GM19238 (cell line): ENCODE data around the gene RPAP2.
"Not testable (repeated sequence)": the region's sequence is repeated elsewhere in the genome, so short reads cannot be mapped to it uniquely, and the experiment has no call there.

Experiments used
- DNase-seq: peaks from one replicate; pipeline ENCODE4 v3.0.0; 2011; ENCODE audit warnings: low spot score; ENCODE audit not compliant: insufficient read length

Gene RPAP2

DNA sequence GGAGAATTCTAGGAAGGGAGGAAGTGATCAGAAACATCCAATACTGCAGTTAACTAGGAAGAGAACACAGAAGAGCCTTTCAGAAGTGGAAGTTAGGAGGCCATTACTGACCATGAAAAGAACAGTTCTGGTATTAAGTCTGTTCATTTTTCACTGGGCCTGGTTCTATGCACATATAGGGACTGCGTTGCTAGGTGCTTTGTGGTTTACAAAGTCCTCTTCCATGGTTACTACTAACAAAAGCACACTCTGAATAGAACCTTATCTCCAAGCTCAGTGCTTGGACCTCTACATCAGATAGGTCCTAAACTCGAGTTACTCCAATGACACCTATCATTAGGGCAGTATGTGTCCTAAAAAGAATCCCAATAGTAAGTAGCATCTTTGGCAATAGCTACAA, 75.4 kb downstream of the RPAP2 start:
- DNase-seq, result no peak

- no peak for DNase-seq
Measured at GRCh38 chr1:92376345-92376744, 77.5 kb downstream of the RPAP2 start.

- not testable (repeated sequence) for DNase-seq
Measured at GRCh38 chr1:92377991-92378390, 79.1 kb downstream of the RPAP2 start.

DNA sequence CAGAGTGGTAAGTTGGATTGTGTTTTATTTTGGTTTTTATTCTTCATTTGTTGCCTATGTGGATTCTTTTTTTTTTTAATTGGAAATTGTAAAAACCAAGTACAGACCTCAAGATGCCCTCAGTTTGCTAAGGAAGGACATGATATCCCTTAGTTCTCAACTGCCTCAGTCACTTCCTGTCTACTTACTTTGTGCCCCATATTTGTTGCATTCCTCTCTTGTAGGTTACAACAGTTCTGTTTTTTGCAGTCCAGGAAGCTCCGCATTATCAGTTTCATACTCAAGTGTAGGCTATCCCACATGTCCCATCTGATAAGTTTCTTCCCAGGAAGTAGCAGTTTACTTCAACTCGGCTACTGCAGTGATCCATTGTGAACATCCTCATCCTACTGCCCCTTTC, 82.0 kb downstream of the RPAP2 start:
- no peak for DNase-seq

GRCh38 chr1:92393966-92394365, 95.1 kb downstream of the RPAP2 start:
- DNase-seq, result not testable (repeated sequence)

GRCh38 chr1:92398519-92398918, 99.7 kb downstream of the RPAP2 start:
- no peak for DNase-seq

DNA sequence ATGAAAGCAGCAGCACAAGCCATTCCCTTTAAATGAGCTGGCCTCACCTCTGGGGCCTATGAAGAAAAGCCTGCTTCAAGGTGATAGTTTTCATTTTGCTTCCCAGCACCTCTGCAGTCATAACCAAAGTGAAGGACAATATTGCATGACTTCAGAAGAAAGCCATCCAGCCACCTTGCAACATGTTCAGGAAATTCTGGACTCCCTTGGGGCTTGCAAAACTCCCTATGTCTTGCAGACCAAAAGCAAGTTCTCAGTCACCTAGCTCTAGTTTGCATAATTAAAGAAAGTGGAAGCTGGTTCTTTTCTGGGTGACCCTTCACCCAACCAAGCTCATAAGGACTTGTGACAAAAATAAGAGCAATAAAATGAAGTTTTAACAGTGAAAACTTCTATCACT, 100.2 kb downstream of the RPAP2 start:
- DNase-seq, result peak; percentile 26

DNA sequence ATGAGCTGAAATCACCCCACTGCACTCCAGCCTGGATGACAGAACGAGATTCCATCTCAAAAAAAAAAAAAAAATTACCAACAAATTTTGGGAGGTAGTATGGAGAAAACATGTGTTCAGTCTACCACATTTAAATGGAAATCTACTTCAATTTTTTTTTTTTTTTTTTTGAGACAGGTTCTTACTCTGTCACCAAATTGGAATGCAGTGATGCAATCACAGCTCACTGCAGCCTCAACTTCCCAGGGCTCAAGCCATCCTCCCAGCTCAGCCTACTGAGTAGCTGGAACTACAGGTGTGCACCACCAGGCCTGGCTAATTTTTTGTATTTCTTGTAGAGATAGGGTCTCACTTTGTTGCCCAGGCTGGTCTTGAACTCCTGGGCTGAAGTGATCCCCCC, 105.8 kb downstream of the RPAP2 start:
- no peak for DNase-seq

- no peak for DNase-seq
Measured at GRCh38 chr1:92408825-92409224, 110.0 kb downstream of the RPAP2 start.

DNA sequence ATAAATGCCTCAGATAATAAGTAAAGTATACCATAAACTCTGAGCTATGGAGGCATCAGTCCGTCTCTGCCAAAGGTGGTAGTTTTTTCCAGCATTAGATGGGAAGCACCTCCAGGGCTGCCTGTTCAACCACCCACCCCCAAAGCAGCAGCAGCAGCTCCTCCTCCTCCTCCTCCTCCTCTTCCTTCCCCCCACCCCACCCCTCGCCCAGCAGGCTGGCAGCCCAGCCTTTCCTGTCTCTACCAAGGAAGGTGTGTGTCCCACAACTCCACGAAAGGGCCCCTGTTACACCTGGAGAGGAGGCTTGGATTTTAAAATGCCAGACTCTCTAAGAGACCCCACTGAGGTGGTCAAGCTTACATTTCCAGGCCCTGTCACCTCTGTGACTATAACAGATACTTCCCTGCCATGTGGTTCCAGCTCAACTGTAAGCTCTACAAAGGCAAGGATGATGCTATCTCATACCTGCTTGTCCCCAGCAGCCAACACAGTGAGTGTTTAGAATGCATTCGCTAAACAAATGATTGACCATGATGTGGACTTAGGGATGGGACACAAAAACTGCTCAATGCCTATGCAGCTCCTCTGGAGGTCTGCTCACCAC, 111.2 kb downstream of the RPAP2 start:
- DNase-seq, result no peak

GRCh38 chr1:92410706-92411105, 111.8 kb downstream of the RPAP2 start:
- DNase-seq, result no peak

DNA sequence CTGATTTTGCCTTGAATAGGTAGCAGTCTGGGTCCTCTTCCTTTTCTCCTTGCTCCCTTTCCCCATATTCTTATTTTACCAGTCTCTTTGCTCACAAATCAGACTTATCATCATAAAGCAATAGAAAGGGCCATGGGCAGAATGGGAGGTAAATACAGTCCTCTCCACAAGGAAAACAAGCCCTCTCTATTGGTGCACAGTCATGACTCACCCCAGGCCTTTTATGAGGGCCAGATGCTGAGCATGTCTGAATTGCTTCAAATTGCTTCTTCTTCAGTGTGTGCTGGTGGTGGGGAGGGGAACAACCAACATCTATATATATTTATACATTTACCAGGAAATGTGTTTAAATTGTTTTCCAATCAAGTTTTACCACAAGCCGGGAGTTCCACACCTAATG, 112.7 kb downstream of the RPAP2 start:
- DNase-seq, result no peak

DNA sequence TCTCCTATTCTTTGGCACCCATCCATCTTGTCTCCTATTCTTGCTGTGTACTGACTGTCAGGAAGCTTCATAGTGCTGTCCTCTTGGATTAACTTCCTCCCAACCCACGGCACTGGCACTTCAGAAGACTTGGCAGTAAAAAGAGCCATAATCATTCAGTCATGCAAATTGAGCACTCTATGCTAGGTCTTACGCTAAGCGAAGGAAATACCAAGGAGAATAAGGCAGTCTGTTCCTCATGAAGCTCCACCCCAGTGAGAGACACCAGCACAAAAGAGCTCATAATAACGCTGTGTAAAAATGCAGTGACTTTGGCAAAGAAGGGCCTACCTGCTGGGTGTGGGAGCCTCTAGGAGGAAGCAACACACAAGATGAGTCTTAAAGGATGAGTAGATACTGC, 120.8 kb downstream of the RPAP2 start:
- DNase-seq, result no peak

GRCh38 chr1:92424381-92424780, 125.5 kb downstream of the RPAP2 start:
- DNase-seq, result no peak

- no peak for DNase-seq
Measured at GRCh38 chr1:92425617-92426016, 126.8 kb downstream of the RPAP2 start.

- no peak for DNase-seq
Measured at GRCh38 chr1:92430030-92430429, 131.2 kb downstream of the RPAP2 start.

DNA sequence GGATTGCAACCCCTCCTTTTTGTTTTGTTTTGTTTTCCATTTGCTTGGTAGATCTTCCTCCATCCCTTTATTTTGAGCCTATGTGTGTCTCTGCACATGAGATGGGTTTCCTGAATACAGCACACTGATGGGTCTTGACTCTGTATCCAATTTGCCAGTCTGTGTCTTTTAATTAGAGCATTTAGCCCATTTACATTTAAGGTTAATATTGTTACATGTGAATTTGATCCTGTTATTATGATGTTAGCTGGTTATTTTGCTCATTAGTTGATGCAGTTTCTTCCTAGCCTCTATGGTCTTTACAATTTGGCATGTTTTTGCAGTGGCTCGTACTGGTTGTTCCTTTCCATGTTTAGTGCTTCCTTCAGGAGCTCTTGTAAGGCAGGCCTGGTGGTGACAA, 135.7 kb downstream of the RPAP2 start:
- DNase-seq, result not testable (repeated sequence)

- DNase-seq, result no peak
Measured at GRCh38 chr1:92439291-92439690, 140.4 kb downstream of the RPAP2 start.

DNA sequence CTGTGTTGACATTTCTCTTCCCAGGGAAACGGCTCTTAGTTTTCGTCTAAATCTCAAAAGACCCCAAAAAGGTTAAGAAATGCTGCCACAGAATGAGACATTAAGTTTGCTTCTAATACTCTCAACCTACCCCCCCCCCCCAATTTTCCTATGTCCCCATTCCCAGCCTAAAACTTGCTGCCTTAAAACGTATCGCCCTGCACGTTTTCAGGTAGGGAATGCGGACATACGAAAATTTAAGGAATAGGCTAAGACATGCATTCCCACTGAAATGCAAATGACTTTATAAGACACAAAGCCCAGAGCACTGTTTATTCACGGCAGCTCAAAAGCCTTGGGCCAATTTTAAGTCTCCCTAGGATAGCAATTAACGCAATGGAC, 142.4 kb downstream of the RPAP2 start:
- DNase-seq, result no peak

GRCh38 chr1:92441697-92442342, 143.0 kb downstream of the RPAP2 start:
- no peak for DNase-seq

DNA sequence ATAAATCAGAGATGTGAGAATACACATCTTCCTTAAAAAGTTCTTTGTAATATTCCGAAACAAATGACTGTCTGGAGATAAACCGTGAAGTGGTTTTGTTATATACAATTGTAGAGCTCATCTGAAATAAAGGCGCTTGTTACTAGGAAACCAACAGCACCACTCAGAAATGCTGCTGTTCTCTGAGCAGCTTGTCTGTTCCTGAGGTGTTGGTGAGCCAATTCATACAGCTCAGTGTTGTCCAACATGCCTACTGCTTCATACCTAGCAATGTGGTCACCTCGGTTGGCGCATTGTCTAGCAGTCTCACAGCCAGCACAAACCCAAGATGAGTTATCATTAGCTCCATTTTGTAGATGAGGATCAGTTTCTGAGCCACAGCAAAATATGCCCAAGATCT, 143.5 kb downstream of the RPAP2 start:
- DNase-seq, result no peak

GRCh38 chr1:92443893-92444292, 145.0 kb downstream of the RPAP2 start:
- DNase-seq, result no peak

DNA sequence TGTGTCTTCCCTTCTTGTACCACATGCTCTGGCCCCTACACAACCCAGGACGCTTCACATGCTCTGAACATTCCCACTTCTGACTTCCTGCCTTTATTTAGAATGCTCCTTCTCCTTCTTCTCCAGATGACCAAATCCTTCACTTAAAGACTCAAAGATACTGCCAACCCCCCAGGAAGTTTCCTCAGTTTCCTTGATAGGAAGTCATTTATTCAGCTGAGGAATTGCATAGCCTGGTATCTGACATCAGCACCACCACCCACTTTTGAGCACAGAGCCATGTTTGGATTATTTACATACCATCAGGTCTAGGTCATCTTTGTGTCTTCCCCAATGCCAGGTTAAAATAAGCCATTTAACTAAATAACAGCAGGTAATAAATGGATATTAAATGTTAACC, 145.5 kb downstream of the RPAP2 start:
- DNase-seq, result no peak

- DNase-seq, result no peak
Measured at GRCh38 chr1:92445865-92446264, 147.0 kb downstream of the RPAP2 start.
